Measurements from ENCODE around the gene PTPRN2. TPM values are rescaled to one million over a fixed set of nuclear protein-coding genes. Genes with fewer than 3 reads are reported as not detected.
"Not testable (repeated sequence)": the region's sequence is repeated elsewhere in the genome, so short reads cannot be mapped to it uniquely, and the experiment has no call there.

The PTPRN2 gene
- polyA plus RNA-seq, 6 donors from 2014 or later: 1.4 to 4.6 (median 3.8) TPM

- H3K27ac Mint-ChIP-seq; ATAC-seq (ENCODE audit: low read depth in 2 of 2): not testable (repeated sequence)
These were observed 853.7 kb downstream of the PTPRN2 start for GRCh38 chr7:157733760-157734395.

DNA sequence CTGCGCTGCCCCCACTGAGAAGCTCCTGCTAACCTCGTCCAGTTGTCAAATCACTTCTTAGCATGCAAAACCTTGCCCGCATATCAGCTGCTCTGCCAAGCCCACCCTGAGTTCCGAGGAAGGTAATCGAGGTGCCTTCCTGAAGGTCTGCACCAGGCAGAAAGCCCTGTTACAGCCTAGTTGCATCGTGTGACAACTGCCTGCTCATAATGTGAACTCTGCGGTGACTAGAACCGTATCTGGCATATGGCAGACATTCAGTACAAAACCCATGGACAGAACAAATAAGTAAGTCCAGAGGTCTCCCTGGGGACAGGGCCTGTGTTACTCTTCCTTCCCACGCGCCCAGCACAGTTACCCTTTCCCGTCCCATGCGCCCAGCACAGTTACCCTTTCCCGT is 856.5 kb downstream of the PTPRN2 start:
- Mint-ChIP-seq H3K9me3 (peaks cover 0 to 7% (median 0%) of the 10 kb centered on the region in 7 donors), H3K4me1 (no peaks in the 10 kb centered on the region), H3K36me3 (no peaks in the 10 kb centered on the region), H3K27ac (peak overlapping the region in 1 of 6 donors; percentile 20), H3K4me3 (no peak overlapping the region), H3K27me3 (no peaks in the 10 kb centered on the region)
- DNase-seq (no peak), ATAC-seq (ENCODE audit: low read depth in 2 of 2) (no peak)

More at GRCh38 chr7:157733760-157734395, 853.7 kb downstream of the PTPRN2 start:
- H3K36me3 Mint-ChIP-seq, DNase-seq, H3K4me1 Mint-ChIP-seq, H3K4me3 Mint-ChIP-seq, H3K9me3 Mint-ChIP-seq: not testable (repeated sequence)
- H3K27me3 Mint-ChIP-seq: peaks cover 0 to 12% (median 7%) of the 10 kb centered on the region in 3 donors

GRCh38 chr7:157730614-157731013 is 857.0 kb downstream of the PTPRN2 start:
- Mint-ChIP-seq H3K36me3 (no peaks in the 10 kb centered on the region), H3K4me3 (no peak overlapping the region), H3K4me1 (no peaks in the 10 kb centered on the region), H3K27ac (no peak overlapping the region), H3K9me3 (peaks cover 0 to 7% (median 0%) of the 10 kb centered on the region in 7 donors), H3K27me3 (no peaks in the 10 kb centered on the region)
- ATAC-seq (ENCODE audit: low read depth in 2 of 2) (no peak), DNase-seq (no peak)

- Mint-ChIP-seq H3K4me3 (no peak overlapping the region), H3K36me3 (no peaks in the 10 kb centered on the region), H3K9me3 (peaks cover 0 to 7% (median 0%) of the 10 kb centered on the region in 7 donors), H3K27ac (no peak overlapping the region), H3K27me3 (no peaks in the 10 kb centered on the region), H3K4me1 (no peaks in the 10 kb centered on the region)
- no peak for ATAC-seq (ENCODE audit: low read depth in 2 of 2)
- DNase-seq: no peak
These were observed 858.1 kb downstream of the PTPRN2 start for GRCh38 chr7:157729566-157729965.

GRCh38 chr7:157727964-157728615 is 859.5 kb downstream of the PTPRN2 start:
- peaks cover 4 to 12% (median 11%) of the 10 kb centered on the region in 3 donors for H3K27me3 Mint-ChIP-seq
- DNase-seq: no peak
- no peaks in the 10 kb centered on the region for H3K4me1 Mint-ChIP-seq
- H3K36me3 Mint-ChIP-seq: no peaks in the 10 kb centered on the region
- H3K9me3 Mint-ChIP-seq: peaks cover 0 to 5% (median 0%) of the 10 kb centered on the region in 7 donors
- no peak for ATAC-seq (ENCODE audit: low read depth in 2 of 2)
- H3K27ac Mint-ChIP-seq: no peak overlapping the region
- no peak overlapping the region for H3K4me3 Mint-ChIP-seq

- ATAC-seq (ENCODE audit: low read depth in 2 of 2): no peak
- no peaks in the 10 kb centered on the region for H3K4me1 Mint-ChIP-seq
- H3K9me3 Mint-ChIP-seq: peaks cover 0 to 4% (median 0%) of the 10 kb centered on the region in 7 donors
- peaks cover 4 to 14% (median 11%) of the 10 kb centered on the region in 3 donors for H3K27me3 Mint-ChIP-seq
- H3K36me3 Mint-ChIP-seq: no peaks in the 10 kb centered on the region
- H3K27ac Mint-ChIP-seq: no peak overlapping the region
- DNase-seq: no peak
- H3K4me3 Mint-ChIP-seq: no peak overlapping the region
These were observed 860.9 kb downstream of the PTPRN2 start for GRCh38 chr7:157726764-157727163.

GRCh38 chr7:157725312-157725711 is 862.3 kb downstream of the PTPRN2 start:
- ATAC-seq (ENCODE audit: low read depth in 2 of 2); H3K4me1 Mint-ChIP-seq; H3K36me3 Mint-ChIP-seq; DNase-seq; H3K4me3 Mint-ChIP-seq; H3K27ac Mint-ChIP-seq; H3K9me3 Mint-ChIP-seq: not testable (repeated sequence)
- peaks cover 4 to 14% (median 11%) of the 10 kb centered on the region in 3 donors for H3K27me3 Mint-ChIP-seq

DNA sequence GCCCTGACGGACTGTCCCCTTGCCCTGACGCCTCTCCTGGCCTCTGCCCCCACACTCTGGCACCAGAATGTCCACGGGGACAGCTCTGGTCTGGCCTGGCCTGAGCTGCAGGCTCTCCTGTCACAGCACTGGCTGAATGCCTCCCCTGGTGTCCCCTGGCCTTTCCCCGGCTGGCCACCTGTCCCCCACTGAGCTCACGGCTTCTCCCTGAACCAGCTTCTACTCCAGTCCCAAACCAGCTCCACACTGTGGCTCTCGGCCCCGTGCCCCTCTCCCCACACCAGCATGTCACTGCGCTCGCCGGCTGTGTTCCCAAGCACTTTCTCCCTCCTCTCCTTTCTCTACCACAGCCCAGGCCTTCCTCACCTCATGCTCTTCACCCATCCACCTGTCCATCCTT is 864.4 kb downstream of the PTPRN2 start:
- H3K27ac Mint-ChIP-seq: no peak overlapping the region

GRCh38 chr7:157722137-157723060 is 865.2 kb downstream of the PTPRN2 start:
- no peak for DNase-seq
- ATAC-seq (ENCODE audit: low read depth in 2 of 2): no peak
- Mint-ChIP-seq H3K36me3 (no peaks in the 10 kb centered on the region), H3K4me1 (no peaks in the 10 kb centered on the region), H3K27me3 (peaks cover 4 to 14% (median 11%) of the 10 kb centered on the region in 3 donors), H3K4me3 (no peak overlapping the region), H3K27ac (no peak overlapping the region), H3K9me3 (no peaks in the 10 kb centered on the region)

More for the DNA sequence above, 864.4 kb downstream of the PTPRN2 start:
- Mint-ChIP-seq H3K4me1 (no peaks in the 10 kb centered on the region), H3K4me3 (peak overlapping the region in 1 of 8 donors; percentile 51), H3K36me3 (no peaks in the 10 kb centered on the region), H3K9me3 (no peaks in the 10 kb centered on the region), H3K27me3 (peaks cover 4 to 14% (median 11%) of the 10 kb centered on the region in 3 donors)
- ATAC-seq (ENCODE audit: low read depth in 2 of 2): no peak
- no peak for DNase-seq

DNA sequence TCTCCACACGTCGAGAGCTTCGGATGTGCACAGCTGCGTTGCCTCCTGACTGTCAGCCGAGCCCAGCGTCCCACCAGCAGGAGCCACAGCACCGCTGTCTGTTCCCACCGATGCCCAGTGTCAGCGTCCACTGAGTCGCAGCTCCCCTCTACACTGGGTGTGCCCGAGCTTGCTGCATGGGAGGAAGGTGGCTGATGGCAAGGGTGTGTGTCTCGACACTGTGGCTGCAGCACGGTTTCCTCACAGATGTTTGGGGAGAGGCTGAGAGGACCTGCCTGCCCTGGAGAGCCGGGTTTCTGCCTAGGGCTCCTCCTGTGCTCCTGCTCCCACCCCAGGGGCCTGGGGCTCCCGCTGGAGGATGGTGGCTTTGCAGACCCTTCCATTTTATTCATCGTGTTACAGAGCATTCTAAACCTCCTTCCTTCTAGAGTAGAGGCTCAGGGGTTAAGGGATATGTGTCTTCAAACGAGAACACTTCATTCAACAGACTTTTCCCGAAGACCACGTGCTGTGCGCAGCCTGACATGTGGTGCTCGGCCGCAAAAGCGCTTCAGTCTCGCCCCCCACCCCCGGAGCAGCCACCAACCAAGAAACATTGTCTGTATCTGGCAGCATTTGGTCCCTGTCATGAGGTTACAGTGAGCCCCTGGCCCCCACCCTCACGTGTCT is 866.0 kb downstream of the PTPRN2 start:
- no peak for DNase-seq
- Mint-ChIP-seq H3K36me3 (no peaks in the 10 kb centered on the region), H3K27ac (no peak overlapping the region), H3K4me1 (no peaks in the 10 kb centered on the region), H3K27me3 (peaks cover 4 to 14% (median 11%) of the 10 kb centered on the region in 3 donors), H3K4me3 (no peak overlapping the region), H3K9me3 (no peaks in the 10 kb centered on the region)
- no peak for ATAC-seq (ENCODE audit: low read depth in 2 of 2)

GRCh38 chr7:157719705-157720655 is 867.6 kb downstream of the PTPRN2 start:
- no peak overlapping the region for H3K4me3 Mint-ChIP-seq
- no peak overlapping the region for H3K27ac Mint-ChIP-seq
- ATAC-seq (ENCODE audit: low read depth in 2 of 2) (no peak), DNase-seq (no peak)
- H3K9me3 Mint-ChIP-seq: peaks cover 0 to 1% (median 0%) of the 10 kb centered on the region in 7 donors
- H3K36me3 Mint-ChIP-seq: no peaks in the 10 kb centered on the region
- H3K27me3 Mint-ChIP-seq: peaks cover 4 to 14% (median 11%) of the 10 kb centered on the region in 3 donors
- H3K4me1 Mint-ChIP-seq: no peaks in the 10 kb centered on the region

GRCh38 chr7:157719008-157719682 is 868.5 kb downstream of the PTPRN2 start:
- DNase-seq: no peak
- no peak overlapping the region for H3K27ac Mint-ChIP-seq
- peaks cover 4 to 12% (median 10%) of the 10 kb centered on the region in 3 donors for H3K27me3 Mint-ChIP-seq
- H3K4me1 Mint-ChIP-seq: no peaks in the 10 kb centered on the region
- H3K4me3 Mint-ChIP-seq: peak overlapping the region in 1 of 8 donors; percentile 42
- H3K36me3 Mint-ChIP-seq: no peaks in the 10 kb centered on the region
- ATAC-seq (ENCODE audit: low read depth in 2 of 2): no peak
- peaks cover 0 to 2% (median 0%) of the 10 kb centered on the region in 7 donors for H3K9me3 Mint-ChIP-seq
